HG02938 (cell line): Measurements from ENCODE around the gene RCAN1.
"Not testable (repeated sequence)": the region's sequence is repeated elsewhere in the genome, so short reads cannot be mapped to it uniquely, and the experiment has no call there.

ENCODE experiments used
- ATAC-seq: cut with Tn5 transposase; IDR thresholded peaks from one replicate; pipeline ENCODE4 v1.9.1; 2021; ENCODE audit warnings: mild to moderate bottlenecking, moderate library complexity; ENCODE audit not compliant: unreplicated experiment

The RCAN1 gene

DNA sequence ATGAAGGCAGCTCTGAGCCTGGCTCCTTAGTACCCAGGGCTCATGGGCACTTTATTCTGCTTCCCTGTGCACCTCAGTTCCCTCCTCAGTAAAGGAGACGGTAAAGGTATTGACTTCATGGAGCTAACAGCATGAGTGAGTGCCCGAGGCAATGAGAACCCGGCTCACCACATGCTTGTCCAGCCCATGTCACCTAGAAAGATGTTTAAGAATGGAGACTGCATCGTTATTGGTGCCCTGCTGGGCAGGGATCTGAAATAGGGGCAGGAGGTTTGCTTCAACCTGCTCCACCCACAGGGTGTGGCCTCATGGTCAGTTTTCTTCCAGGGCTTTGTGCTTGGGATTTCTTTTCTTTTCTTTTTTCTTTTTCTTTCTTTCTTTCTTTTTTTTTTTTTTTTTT is 95.9 kb downstream of the RCAN1 start:
- no peak for ATAC-seq

DNA sequence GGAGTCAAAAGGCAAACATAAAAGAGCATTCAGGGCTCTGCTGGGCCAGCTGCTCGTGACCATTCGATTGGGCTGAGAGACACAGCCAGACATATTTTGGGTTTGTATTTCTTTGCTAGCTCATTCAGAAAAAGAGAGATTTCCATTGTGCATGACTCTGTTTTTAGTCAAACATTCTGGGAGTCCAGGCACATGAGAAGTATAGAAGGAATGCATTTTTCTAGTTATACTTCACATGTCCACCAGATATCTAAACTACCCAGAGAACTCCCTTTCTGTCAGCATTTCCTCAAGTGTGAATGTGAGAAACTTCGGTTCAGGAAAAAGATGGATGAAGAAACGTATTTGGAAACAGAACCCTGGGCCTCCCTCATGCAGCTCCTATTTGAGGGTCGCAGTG is 96.6 kb downstream of the RCAN1 start:
- no peak for ATAC-seq

DNA sequence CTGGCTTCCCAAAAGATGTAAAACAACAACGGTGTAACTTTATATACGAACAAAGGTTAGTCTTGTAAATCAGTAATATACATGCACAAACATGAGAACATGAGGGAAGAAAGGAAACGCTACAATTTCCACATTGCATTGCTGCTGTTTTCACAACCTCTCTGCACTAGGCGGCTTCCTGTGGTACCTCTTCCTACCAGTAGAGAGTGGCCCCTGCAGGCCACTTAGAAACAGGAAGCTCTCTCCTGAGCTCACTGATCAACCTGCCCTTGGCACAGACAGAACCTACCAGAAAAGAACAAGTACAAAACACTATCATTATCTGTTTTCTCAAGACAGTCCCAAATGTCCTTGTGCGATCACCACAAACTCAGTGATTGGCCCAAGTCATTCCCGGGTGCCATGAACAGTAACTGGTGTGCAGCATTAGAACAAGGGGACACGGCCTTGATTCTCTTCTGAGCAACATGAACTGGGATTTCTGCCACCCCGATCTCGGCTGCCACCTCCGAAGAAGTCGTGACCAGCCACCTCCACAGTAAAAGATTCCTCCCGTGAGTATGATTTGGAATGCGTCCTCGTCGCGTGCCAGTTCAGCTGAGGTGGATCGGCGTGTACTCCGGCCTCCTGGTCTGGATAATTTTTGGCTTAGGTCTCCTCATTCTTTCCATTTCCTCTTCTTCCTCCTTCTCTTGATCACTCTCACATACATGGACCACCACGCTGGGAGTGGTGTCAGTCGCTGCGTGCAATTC is 97.2 kb downstream of the RCAN1 start:
- no peak for ATAC-seq

DNA sequence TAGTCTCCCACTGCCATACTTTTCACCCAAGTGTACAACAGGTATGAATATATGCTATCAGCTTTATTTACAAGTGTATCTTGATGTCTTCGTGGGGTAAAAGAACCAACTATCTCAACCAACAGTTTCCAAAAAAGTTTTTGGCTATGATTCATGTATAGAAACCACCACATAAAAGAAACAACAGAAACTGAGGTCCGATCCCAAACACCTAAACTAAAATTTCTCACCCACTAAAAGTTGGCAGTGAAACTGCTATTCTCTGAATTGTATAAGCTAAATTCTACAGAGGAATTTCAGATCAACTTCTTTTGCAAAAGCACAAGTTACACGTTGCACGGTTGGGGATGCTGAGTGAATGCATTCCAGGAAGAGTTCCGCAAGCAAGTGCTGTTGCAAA is 97.9 kb downstream of the RCAN1 start:
- no peak for ATAC-seq

DNA sequence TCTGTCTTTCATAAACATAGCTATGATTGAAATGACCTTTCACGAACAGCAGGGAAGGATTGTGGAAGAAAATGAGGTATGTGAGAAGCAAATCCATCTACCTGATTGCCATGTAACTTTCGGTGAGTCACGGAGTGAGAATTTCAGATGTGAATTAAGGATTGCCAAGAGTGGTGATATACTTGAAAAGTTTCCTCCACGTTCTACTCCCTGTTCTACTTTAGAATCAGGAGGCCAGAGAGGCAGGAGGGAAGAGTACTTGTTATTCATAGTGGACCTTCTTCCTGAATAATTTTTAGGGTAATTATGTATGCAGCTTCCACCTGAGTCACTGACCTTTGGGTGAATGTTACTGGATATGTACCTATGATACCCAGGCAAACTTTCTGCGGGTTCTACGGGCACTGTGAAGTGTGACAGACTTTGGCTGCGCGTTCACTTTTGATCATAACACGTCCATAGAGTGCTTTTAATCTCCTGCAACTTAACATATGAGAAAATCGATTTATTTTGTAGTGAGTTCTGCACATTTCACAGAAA is 100.3 kb downstream of the RCAN1 start:
- no peak for ATAC-seq

DNA sequence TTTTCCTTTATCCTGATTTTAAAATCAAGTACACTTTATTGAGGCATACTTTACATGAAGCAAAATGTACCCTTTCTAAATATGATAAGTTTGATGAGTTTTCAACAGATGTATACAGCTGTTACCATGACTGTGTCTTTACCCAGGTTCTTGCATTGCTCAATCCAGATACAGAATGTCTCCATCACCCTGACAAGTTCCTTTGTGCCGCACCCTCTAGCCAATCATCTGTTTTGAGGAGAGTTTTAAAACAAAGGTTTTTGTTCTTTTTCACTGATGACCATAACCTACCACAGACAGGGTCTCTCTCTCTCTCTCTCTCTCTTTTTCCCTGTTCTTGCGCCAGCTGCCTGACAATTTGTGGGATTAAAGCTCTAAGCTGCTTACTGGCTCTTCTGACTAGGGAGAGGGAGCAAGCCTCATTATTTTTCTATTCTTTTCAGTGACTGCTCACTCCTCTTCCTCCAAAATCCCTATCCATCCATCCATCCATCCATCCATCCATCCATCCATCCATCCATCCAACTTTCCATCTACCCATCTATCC is 101.7 kb downstream of the RCAN1 start:
- no peak for ATAC-seq

DNA sequence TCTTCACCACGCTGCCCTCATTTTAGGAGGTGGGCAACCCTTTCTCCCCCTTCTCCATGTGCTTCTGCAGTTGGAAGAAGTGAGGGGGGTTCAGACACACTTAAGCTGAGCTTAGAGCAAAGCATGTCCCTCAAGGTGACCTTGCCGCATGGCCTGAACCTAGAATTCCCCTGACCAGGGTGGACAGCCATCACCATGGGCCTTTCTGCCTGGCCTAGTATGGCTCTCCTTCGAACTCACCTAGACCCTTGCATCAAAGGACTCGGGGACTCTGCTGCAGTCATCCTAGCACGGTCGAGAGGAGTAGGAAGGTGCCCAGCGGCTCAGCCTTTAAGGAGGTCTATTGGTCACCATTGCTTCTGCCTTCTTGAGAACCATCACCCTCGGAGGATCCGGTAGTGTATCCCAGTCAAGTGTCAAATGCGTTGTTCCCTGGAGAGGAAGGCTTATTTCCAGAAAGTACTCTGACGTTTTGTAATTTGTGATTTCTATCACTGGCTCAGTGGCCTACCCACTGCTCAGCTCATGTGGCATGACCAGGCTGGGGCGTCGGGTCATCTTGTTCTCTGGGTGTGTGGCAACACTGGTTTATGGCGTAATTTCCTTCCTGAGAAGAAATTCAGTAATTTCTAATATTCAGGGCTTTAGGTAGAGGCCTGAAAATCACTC is 103.0 kb downstream of the RCAN1 start, which contains the start of gene KCNE1:
KCNE1 (minus strand) TSS at position 424 of the 669 bp plus-strand sequence. CDS start 62,576 bp downstream, outside the sequence.
- no peak for ATAC-seq

DNA sequence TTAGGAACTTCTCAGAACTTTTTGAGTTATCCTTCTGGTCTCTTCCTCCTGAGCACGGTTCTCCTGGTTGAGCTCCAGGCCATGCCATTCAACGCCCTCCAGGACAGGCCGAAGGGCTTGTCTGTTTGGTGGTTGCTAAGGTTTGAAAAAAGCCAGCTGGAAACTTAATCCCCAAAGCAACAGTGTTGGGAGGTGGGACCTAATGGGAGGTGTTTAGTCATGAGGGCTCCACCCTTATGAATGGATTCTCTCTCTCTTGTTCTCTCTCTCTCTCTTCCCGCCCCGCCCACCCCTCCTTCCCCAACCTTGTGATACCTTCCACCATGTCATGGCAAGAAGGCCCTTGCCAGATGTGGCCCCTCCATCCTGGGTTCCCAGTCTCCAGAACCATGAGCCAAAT is 103.7 kb downstream of the RCAN1 start:
- ATAC-seq: no peak

DNA sequence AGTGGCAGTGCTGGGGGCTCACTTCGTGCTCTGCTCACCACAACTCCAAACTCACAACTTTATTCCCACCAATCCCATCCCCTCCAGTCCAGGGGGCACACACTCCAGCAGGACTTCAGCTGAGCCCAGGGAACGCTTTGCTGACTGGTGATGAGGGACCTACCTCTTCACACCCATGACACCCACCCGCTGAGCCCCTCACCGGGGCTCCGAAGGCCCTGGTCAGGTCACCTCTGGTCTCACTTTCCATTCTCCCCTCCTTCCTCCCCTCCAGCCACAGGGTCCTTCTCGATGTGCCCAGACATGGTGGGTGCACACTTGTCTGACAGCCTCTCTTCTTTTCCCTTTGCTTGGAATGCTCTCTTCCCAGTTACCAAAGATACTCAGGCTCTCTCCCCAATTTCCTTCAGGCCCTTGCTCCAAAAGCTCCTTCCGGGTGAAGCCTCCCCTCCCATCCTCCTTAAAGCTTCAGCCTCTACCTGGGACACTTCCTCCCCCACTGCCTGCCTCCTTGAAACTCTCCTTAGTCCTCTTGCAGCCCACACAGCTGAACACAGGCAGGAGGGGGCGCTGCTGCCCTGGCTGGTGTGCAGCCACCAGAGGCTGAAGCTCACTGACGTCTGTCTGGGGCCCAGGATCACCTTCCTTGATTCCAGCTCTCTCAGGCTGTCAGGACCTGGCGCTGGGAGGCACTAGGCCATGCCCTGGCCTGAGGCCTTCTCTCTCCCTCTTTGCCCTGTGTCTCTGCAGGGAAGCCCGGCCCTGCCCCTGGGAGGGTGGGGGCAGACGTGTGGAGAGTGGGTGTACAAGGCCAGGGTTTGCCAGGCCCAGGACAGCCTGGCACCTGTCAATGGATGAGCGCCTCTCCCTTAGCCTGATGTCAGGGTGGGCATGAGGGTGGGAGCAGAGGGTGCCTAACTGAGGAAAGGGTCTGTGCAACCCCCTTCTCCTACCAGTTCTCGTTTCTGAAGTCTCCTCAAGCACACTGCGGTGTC is 104.5 kb downstream of the RCAN1 start:
- ATAC-seq: no peak

DNA sequence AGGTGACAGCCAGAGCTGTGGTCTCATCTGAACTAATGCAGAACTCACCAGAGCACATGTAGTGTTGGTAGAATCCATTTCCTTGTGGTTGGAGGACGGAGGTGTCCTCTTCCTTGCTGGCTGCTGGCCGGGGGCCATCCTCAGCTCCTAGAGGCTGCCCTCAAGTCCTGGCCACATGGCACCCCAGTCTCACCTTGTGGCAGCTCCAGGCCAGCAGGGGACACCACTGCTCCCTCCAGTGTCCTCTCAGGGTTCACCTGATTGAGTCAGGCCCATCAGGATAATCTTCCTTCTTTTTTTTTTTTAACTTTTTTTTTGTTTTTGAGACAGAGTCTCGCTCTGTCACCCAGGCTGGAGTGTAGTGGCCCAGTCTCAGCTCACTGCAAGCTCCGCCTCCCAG is 105.8 kb downstream of the RCAN1 start:
- ATAC-seq: no peak

DNA sequence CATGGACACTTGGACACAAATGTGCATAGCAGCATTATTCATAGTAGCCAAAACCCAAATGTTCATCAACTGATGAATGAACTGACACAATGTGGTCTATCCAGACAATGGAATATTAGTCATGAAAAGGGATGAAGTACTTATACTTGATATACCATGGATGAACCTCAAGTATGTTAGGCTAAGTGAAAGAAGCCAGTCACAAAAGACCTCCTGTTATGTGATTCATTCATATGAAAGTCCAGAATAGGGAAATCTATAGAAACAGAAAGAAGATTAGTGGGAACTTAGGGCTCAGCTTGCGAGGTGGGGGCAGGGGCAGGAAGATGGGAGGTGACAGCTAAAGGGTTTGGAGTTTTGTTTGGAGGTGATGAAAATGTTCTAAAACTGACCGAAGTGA is 110.3 kb downstream of the RCAN1 start:
- ATAC-seq: no peak

DNA sequence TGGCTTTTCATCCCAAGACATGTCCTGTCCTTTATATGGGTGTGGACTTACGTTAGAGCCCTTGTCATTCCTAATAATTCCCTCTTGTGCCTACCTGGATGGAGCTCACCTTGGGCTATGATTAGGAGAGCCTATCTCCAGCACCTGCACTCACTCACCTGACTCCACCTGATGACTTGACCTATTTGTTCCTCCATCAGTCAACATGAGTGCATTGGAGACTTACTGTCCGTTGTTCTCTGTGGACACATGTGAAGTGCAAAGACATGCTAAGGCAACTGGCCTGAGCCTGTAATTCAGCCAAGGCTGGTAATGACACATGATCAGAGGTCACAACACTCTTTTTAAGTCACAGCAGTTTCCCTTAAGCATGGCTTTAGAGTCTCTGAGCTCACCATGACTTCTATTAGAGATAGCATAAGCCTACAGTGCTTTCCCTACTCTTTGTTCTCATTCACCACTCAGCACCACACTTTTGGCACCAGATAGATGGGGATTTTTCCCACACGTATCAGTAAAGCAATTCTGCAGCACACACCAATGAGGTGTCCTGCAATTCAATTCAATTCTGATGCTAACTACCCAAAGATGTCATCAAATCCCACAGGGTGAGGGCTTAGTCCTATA is 112.3 kb downstream of the RCAN1 start:
- ATAC-seq: no peak

DNA sequence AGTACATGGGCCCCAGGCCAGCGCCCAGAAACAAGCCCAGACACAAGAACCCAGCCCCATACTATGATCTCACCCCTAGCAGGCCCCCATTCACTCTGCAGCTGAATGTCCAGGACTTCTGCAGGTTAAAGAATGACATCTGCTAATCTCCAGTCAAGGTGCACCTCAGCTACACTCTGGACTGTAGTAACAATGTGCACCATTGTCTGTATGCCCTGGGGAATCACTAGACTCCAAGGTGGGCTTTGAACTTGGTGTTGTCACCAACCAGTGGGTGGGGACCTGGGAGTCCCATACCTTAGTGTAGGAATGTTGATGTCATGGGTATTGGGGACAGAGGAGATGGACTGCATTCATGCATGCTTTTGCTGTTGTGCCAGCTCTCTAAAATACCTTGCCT is 113.2 kb downstream of the RCAN1 start:
- no peak for ATAC-seq

DNA sequence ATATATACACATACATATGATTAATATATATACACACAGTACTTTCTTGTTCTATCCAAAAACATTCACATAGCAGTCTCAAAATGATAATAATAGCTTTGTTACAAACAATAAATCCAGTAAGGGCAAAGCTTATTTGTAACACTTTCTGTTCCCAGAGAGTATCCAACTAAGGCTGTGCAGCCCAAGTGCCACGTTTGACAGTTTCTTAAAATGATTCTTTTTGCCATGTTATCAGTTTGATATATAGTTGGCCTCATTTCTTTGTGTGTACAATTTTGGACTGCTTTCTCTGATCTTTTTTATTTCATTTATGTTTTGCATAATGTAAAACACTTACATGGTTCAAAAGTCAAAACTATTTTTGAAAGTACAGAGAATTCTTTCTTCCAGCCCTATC is 114.7 kb downstream of the RCAN1 start:
- no peak for ATAC-seq

DNA sequence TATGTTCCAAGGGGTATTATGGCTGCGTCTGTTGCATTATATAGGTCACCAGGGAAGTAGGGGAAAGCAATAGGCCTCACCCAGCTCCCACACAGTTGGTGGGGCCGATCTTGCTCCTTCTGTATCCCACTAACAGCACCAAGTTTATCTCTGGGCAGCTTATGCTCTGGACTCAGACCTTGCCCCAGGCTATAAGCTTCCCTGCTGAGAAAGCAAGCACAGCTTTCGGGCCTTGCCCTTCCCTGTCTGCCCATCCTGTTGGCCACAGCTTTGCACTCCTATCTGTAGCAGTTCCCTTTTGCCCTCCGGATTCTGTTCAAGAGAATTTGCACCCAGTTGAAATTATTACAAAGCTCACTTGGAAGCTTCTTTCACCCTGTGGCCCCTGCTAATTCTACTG is 115.8 kb downstream of the RCAN1 start:
- ATAC-seq: no peak

DNA sequence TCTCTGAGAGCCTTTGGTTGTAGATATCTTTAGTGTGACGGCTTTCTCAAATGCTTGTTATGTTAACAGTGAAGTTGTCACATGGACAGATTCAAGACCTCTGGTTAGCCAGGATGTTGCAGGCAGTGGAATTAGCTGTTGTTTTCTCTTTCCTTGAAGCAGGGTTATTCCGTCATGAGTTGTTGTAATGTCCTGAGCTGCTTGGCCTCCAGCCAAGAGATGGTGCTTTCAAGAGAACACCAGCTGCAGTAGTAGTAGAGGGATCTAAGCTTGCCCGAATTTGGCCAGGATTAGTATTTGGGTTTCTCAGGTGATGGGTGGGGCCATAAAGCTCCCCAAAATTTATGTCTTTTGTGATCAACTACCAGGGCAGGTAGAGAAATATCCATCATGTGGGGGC is 116.3 kb downstream of the RCAN1 start:
- no peak for ATAC-seq

DNA sequence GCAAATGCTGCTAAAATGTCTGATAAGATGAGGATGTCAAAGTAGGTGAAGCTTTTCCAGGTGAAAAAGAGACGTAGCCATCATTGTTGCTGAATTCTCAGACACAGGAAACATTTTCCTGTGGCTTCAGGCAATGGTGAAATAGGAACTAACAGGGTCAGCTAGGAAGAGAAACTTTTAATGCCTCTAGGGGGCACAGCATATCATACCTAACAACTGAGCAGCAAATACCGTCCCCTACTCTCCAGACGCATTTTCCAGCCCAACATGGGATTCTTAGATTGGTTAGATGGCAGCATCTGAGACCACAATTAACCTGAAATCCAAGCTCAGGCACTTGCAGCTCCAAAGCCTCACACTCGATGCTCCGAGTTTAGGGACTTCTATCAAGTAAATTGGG is 131.1 kb downstream of the RCAN1 start:
- not testable (repeated sequence) for ATAC-seq

DNA sequence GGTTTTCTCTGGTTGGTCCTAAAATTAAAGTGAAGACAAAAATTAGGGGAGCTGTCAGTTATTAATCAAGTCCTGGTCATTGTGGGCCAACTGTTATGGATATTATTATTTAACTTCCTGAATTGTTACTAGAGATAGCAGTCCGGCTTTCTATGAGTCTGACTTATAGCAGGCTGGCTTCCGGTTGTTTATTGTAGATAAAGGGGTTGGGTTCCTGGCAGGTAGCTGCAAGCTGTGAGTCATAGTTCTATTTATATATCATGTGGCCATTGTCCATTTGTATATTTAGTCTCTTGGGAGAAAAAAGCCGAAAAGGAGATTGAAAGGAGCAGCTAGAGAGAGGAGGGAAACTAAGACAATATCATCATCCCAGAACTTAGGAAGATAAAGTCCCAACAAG is 131.5 kb downstream of the RCAN1 start:
- ATAC-seq: not testable (repeated sequence)

DNA sequence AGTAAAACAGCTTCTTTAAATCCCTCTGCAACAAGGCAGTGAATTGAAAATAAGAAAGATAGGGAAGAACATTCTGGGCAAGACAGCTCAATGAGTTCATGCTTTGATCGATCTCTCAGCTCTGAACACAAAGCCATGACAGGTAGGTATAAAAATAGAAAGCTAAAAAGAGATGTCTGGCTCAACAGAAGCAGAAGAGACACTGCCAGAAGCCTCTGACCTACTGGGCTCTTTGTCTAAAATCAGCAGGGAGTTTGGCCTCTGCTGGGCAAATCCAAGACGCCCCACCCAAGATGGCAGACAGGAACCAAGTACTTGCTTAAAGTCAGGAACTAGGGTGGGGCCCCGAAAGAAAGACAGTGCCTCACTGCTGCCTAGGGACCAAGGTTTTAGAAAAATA is 147.6 kb downstream of the RCAN1 start:
- ATAC-seq: not testable (repeated sequence)
